SJCRH30 (cell line): ENCODE results near the gene FAM184A. TPM values are rescaled to one million over a fixed set of nuclear protein-coding genes. Genes with fewer than 3 reads are reported as not detected.

Experiments used
- DNase-seq, 2 experiments: peaks; one replicate each; pipeline ENCODE4 v3.0.0-alpha.2; 2015 to 2020
- H3K27ac ChIP-seq: fragments of 250-450 bp; sonication (Bioruptor Pico); 2 replicates; pipeline ENCODE4 v1.5.1; 2020; ENCODE audit warnings: mild to moderate bottlenecking, moderate library complexity
- H3K27me3 ChIP-seq: fragments of 250-450 bp; sonication (Bioruptor Pico); 2 replicates; pipeline ENCODE4 v1.5.1; 2020; ENCODE audit warnings: mild to moderate bottlenecking, moderate library complexity
- H3K36me3 ChIP-seq: fragments of 250-450 bp; sonication (Bioruptor Pico); 2 replicates; pipeline ENCODE4 v1.5.1; 2020; ENCODE audit warnings: mild to moderate bottlenecking, moderate library complexity
- H3K4me1 ChIP-seq: fragments of 250-450 bp; sonication (Bioruptor Pico); 2 replicates; pipeline ENCODE4 v1.5.1; 2020; ENCODE audit warnings: mild to moderate bottlenecking, moderate library complexity
- H3K4me3 ChIP-seq: fragments of 250-450 bp; sonication (Bioruptor Pico); 2 replicates; pipeline ENCODE4 v1.5.1; 2020; ENCODE audit warnings: mild to moderate bottlenecking, moderate library complexity
- H3K9me3 ChIP-seq: fragments of 250-450 bp; sonication (Bioruptor Pico); replicated peaks from 2 replicates; pipeline ENCODE4 v1.5.1; 2020; ENCODE audit warnings: mild to moderate bottlenecking, moderate library complexity
- total RNA-seq: library from RNA; depleted of rRNA; stranded (reverse); fragments of >200 nt; shearing (Covaris generic); gene quantifications from 2 replicates; pipeline ENCODE4 v1.2.3, GENCODE V29; 2014; rRNA removed

The FAM184A gene
- total RNA-seq, 1 experiment from 2014 or later: 11.3 TPM

DNA sequence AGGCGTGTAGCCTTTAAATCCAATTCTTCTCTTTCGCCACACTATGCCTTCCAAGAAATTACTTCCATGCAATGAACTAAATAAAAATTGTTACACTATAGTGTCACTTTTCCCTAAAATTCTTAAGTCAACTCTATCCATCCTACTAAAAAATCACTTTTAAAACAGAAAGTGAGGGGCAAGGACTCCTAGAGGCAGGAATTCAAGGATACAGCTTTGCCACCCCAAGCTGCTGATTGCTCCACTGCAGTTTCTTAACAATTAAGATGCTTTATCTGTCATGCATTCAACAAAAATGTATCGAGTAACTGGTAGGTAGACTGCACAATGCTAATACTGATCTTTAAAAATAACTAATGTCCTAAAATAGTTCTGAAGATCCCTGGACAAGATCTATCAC is 147.8 kb downstream of the FAM184A start:
- Histone ChIP-seq H3K27me3 (no peaks in the 10 kb centered on the region), H3K27ac (no peak overlapping the region), H3K9me3 (no peaks in the 10 kb centered on the region), H3K4me1 (no peaks in the 10 kb centered on the region), H3K4me3 (no peak overlapping the region), H3K36me3 (peaks cover 29% of the 10 kb centered on the region)
- DNase-seq: no peak

- no peaks in the 10 kb centered on the region for H3K9me3 ChIP-seq
- no peaks in the 10 kb centered on the region for H3K27me3 ChIP-seq
- H3K4me1 ChIP-seq: no peaks in the 10 kb centered on the region
- no peak overlapping the region for H3K4me3 ChIP-seq
- no peak overlapping the region for H3K27ac ChIP-seq
- no peak for DNase-seq
- peaks cover 52% of the 10 kb centered on the region for H3K36me3 ChIP-seq
These were observed 155.4 kb downstream of the FAM184A start for GRCh38 chr6:118923035-118923434.

GRCh38 chr6:118921084-118921483 is 157.4 kb downstream of the FAM184A start:
- Histone ChIP-seq H3K4me1 (no peaks in the 10 kb centered on the region), H3K27ac (no peak overlapping the region), H3K4me3 (no peak overlapping the region), H3K9me3 (no peaks in the 10 kb centered on the region), H3K36me3 (peaks cover 51% of the 10 kb centered on the region), H3K27me3 (no peaks in the 10 kb centered on the region)
- DNase-seq: no peak

- Histone ChIP-seq H3K27ac (no peak overlapping the region), H3K4me1 (no peaks in the 10 kb centered on the region), H3K9me3 (no peaks in the 10 kb centered on the region), H3K4me3 (no peak overlapping the region), H3K36me3 (peaks cover 52% of the 10 kb centered on the region), H3K27me3 (no peaks in the 10 kb centered on the region)
- DNase-seq: no peak
These were observed 160.1 kb downstream of the FAM184A start for GRCh38 chr6:118918329-118918725.

DNA sequence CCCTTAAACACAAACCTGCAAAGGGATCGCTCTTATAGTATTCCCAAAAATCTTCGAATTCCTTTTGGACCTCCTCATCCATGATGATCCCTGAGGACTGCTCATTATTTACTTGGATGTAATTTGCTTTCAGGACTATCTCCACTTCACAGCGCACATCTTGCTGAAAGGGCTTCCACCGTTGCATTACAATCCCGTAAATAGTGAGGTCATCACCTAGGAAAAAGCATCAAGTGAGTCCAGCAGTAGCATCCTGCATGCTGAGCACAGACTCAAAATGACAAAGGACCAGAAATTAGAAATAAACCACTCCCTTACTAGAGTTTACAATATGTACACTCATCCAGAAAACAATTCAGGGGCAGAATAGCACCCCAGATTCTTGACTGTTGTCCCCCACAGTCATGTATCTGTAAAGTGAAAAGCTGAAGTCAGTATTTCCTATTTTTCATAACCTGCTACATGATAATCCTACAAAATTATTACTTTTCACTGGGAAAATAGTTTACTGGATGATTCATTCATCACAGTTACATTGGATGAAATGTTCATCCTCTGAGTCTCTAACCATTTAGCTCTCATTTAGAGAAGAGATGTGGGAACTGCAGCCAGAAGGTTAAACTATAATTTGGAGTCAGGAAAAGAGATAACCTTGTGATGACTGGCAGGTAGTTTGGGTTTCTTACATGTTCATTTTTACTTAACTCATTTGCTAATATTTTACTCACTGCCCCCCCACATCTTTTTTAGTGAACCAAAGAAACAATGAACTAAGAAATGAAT is 160.7 kb downstream of the FAM184A start:
- Histone ChIP-seq H3K4me1 (no peaks in the 10 kb centered on the region), H3K36me3 (peaks cover 57% of the 10 kb centered on the region), H3K27ac (no peak overlapping the region), H3K27me3 (no peaks in the 10 kb centered on the region), H3K4me3 (no peak overlapping the region), H3K9me3 (no peaks in the 10 kb centered on the region)
- DNase-seq: no peak

- Histone ChIP-seq H3K4me3 (no peak overlapping the region), H3K36me3 (peaks cover 69% of the 10 kb centered on the region), H3K9me3 (no peaks in the 10 kb centered on the region), H3K27ac (no peak overlapping the region), H3K4me1 (no peaks in the 10 kb centered on the region), H3K27me3 (no peaks in the 10 kb centered on the region)
- DNase-seq: no peak
These were observed 163.9 kb downstream of the FAM184A start for GRCh38 chr6:118914598-118914997.

GRCh38 chr6:118913161-118913560 is 165.3 kb downstream of the FAM184A start:
- Histone ChIP-seq H3K36me3 (peaks cover 80% of the 10 kb centered on the region), H3K27ac (no peak overlapping the region), H3K4me3 (no peak overlapping the region), H3K4me1 (peaks cover 4% of the 10 kb centered on the region; the same call in 1 of the 2 replicates), H3K27me3 (no peaks in the 10 kb centered on the region), H3K9me3 (no peaks in the 10 kb centered on the region)
- DNase-seq: no peak

GRCh38 chr6:118912646-118913045 is 165.8 kb downstream of the FAM184A start:
- no peak overlapping the region for H3K27ac ChIP-seq
- DNase-seq: no peak
- no peaks in the 10 kb centered on the region for H3K27me3 ChIP-seq
- peaks cover 82% of the 10 kb centered on the region for H3K36me3 ChIP-seq
- H3K4me3 ChIP-seq: no peak overlapping the region
- H3K4me1 ChIP-seq: peaks cover 4% of the 10 kb centered on the region; the same call in 1 of the 2 replicates
- no peaks in the 10 kb centered on the region for H3K9me3 ChIP-seq

Other genes with a start within 250 kb of the FAM184A start
- 27.4 and 29.7 TPM in 2 replicates for gene ASF1A, start 184.5 kb downstream of the FAM184A start, total RNA-seq
- 16.1 and 18.1 TPM in 2 replicates for gene MCM9, start 143.5 kb downstream of the FAM184A start, total RNA-seq